Measurements from ENCODE around the gene COL9A2. TPM values are rescaled to one million over a fixed set of nuclear protein-coding genes. Genes with fewer than 3 reads are reported as not detected.

The COL9A2 gene
- total RNA-seq (ENCODE audit: unreplicated experiment) = 3.3 TPM
- long read RNA-seq = 0 reads

DNA sequence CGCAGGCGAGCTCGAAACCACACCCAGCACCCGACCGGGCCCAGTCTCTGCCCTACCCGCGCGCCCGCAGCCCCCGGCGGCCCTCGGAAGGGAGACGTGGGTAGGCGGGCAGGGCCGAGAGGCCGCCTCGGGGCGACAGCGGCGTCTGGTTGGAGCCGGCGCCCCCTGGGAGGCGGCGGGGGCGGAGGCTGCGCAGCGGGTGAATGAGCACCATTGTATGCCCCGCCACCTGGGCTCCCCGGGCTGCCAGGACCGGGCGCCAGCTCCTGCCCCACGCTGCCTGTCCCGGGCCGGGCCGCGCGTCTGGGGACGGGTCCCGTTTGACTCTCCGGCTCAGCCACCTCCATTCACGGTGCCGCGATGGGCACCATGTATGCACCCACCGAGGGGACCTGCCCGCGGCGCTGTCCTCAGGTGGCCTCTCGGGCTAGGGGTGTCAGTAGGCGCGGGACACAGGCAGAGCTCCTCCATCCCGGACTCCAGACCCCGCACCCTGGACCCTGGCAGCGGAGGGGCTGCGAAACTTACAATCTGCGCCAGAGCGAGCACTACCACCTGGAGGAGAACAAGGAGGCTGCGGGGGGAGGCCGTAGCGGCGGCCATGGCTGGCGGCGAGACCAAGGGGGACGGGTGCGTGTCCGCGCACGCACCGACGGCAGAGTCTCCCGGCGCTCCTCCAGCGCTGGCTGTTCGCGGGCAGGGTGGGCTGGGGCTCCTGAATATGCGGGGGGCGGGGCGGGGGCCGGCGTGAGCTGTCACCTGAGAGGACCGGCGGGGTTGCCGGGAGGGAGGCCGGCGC is at the start of gene COL9A2:
Gene COL9A2 (minus strand): TSS at position 692 of the 799 bp plus-strand sequence. CDS start 89 bp downstream, at position 603.
- H3K36me3 Mint-ChIP-seq (ENCODE audit: unreplicated experiment) = peaks cover 5% of the 10 kb centered on the region
- peaks cover 5% of the 10 kb centered on the region for H3K4me1 Mint-ChIP-seq (ENCODE audit: low read depth, unreplicated experiment)
- peaks cover 4% of the 10 kb centered on the region for H3K9me3 Mint-ChIP-seq (ENCODE audit: unreplicated experiment)
- peaks cover 18% of the 10 kb centered on the region for H3K27me3 Mint-ChIP-seq (ENCODE audit: unreplicated experiment)
- TF ChIP-seq, protein P1, sequence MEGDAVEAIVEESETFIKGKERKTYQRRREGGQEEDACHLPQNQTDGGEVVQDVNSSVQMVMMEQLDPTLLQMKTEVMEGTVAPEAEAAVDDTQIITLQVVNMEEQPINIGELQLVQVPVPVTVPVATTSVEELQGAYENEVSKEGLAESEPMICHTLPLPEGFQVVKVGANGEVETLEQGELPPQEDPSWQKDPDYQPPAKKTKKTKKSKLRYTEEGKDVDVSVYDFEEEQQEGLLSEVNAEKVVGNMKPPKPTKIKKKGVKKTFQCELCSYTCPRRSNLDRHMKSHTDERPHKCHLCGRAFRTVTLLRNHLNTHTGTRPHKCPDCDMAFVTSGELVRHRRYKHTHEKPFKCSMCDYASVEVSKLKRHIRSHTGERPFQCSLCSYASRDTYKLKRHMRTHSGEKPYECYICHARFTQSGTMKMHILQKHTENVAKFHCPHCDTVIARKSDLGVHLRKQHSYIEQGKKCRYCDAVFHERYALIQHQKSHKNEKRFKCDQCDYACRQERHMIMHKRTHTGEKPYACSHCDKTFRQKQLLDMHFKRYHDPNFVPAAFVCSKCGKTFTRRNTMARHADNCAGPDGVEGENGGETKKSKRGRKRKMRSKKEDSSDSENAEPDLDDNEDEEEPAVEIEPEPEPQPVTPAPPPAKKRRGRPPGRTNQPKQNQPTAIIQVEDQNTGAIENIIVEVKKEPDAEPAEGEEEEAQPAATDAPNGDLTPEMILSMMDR (IDR thresholded peaks at IDR 0.05; ENCODE audit: partially characterized antibody, unreplicated experiment) = no peak
- peak; percentile 42 for DNase-seq
- H3K4me3 Mint-ChIP-seq (ENCODE audit: unreplicated experiment) = peak within 1 kb of the TSS; percentile 78
- no peak within 1 kb of the TSS for H3K27ac Mint-ChIP-seq (ENCODE audit: unreplicated experiment)

DNA sequence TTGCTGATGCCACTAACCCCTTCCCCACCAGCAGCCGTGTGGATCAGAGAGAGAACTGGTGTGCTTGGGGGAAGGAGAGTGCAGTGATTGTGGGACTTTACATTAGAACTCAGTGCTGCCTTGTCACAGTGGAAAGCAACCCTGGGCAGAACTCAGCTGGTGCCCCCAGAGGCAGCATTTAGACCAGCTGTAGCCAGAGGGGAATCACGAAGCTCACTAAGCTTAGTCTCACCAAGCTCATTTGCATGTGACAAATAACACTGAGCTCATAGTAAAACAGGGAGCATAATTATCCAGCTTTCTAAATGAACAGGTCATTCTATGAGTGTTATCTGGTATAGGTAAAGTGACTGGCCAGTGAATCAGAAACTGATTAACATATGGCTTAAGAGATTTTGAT is 46.6 kb upstream of the COL9A2 start:
- H3K36me3 Mint-ChIP-seq (ENCODE audit: unreplicated experiment) = peaks cover 5% of the 10 kb centered on the region
- TF ChIP-seq, protein P1 (IDR thresholded peaks at IDR 0.05; ENCODE audit: partially characterized antibody, unreplicated experiment) = no peak
- no peaks in the 10 kb centered on the region for H3K4me1 Mint-ChIP-seq (ENCODE audit: low read depth, unreplicated experiment)
- H3K9me3 Mint-ChIP-seq (ENCODE audit: unreplicated experiment) = peaks cover 4% of the 10 kb centered on the region
- no peak overlapping the region for H3K4me3 Mint-ChIP-seq (ENCODE audit: unreplicated experiment)
- H3K27me3 Mint-ChIP-seq (ENCODE audit: unreplicated experiment) = no peaks in the 10 kb centered on the region
- H3K27ac Mint-ChIP-seq (ENCODE audit: unreplicated experiment) = no peak overlapping the region
- DNase-seq = peak; percentile 38

DNA sequence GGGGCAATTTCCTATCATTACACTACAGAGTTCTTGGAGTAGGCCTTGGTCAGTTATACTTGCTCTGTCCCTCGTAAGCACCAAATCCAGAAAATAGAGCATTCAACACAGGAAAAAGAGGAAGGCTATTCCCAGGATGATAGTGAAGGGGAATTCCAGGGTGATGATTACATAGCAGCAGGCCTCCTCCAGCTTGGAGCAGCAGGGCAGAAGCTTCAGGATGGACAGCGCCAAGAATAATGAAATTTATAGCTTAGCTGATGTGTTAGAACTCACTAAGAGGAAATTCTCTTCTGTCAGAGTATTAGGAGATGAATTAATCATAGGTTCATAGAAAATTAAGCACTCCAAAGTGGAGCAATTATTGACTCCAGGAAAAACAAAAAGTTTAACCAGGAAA is 45.6 kb upstream of the COL9A2 start:
- Mint-ChIP-seq H3K4me3 (ENCODE audit: unreplicated experiment) (no peak overlapping the region), H3K9me3 (ENCODE audit: unreplicated experiment) (peaks cover 4% of the 10 kb centered on the region), H3K27me3 (ENCODE audit: unreplicated experiment) (no peaks in the 10 kb centered on the region), H3K27ac (ENCODE audit: unreplicated experiment) (no peak overlapping the region), H3K4me1 (ENCODE audit: low read depth, unreplicated experiment) (no peaks in the 10 kb centered on the region), H3K36me3 (ENCODE audit: unreplicated experiment) (peaks cover 5% of the 10 kb centered on the region)
- no peak for DNase-seq
- TF ChIP-seq, protein P1 (IDR thresholded peaks at IDR 0.05; ENCODE audit: partially characterized antibody, unreplicated experiment) = no peak

DNA sequence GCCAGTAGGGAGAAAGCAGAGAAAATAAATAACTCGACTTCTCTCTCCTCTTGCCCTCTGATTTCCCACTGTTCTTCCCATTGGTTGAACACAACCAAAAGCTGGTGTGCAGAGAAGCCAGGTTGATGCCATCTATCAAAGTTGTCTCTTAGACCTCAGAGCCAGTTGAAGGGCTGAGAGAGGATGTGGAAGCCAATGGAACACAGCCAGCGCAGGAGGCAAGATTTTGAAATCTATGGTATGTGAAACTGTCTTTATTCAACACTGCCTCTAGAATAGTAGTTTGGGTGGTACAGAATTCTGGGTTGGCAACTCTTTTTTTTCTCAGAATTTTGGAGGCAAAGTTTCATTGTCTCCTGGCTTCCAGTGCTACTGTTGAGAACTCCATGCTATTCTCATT is 45.1 kb upstream of the COL9A2 start:
- Mint-ChIP-seq H3K4me3 (ENCODE audit: unreplicated experiment) (no peak overlapping the region), H3K27me3 (ENCODE audit: unreplicated experiment) (no peaks in the 10 kb centered on the region), H3K4me1 (ENCODE audit: low read depth, unreplicated experiment) (no peaks in the 10 kb centered on the region), H3K36me3 (ENCODE audit: unreplicated experiment) (peaks cover 5% of the 10 kb centered on the region), H3K27ac (ENCODE audit: unreplicated experiment) (no peak overlapping the region), H3K9me3 (ENCODE audit: unreplicated experiment) (peaks cover 4% of the 10 kb centered on the region)
- TF ChIP-seq, protein P1 (IDR thresholded peaks at IDR 0.05; ENCODE audit: partially characterized antibody, unreplicated experiment) = no peak
- no peak for DNase-seq

DNA sequence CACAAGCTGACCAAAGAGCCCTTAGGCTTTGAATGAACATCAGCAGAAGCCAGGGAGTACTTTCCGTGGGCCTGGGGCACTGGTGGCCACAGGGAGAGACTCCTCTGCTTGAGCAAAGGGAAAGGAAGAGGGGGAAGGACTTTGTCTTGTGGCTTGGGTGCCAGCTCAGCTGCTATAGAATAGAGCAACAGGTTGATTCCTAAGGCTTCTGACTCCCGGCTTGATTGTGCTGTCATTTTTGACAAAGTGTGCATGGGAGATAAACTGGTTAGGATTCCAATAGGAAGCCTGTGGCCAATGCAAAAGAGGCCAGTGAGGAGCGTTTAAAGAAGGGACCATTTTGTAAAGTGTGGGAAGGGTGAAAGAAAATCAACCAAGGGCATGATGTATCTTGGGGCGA is 44.6 kb upstream of the COL9A2 start:
- H3K36me3 Mint-ChIP-seq (ENCODE audit: unreplicated experiment) = peaks cover 8% of the 10 kb centered on the region
- no peak for DNase-seq

More for the DNA sequence above, 44.6 kb upstream of the COL9A2 start:
- Mint-ChIP-seq H3K4me3 (ENCODE audit: unreplicated experiment) (no peak overlapping the region), H3K27me3 (ENCODE audit: unreplicated experiment) (no peaks in the 10 kb centered on the region), H3K4me1 (ENCODE audit: low read depth, unreplicated experiment) (no peaks in the 10 kb centered on the region), H3K9me3 (ENCODE audit: unreplicated experiment) (peaks cover 4% of the 10 kb centered on the region), H3K27ac (ENCODE audit: unreplicated experiment) (no peak overlapping the region)
- TF ChIP-seq, protein P1 (IDR thresholded peaks at IDR 0.05; ENCODE audit: partially characterized antibody, unreplicated experiment) = no peak
